ENCODE results near the gene ACRBP.

ACRBP gene
- total RNA-seq = 0.88 to 0.94 reads per million in 2 donors

- peak in 1 of 5 experiments; percentile 41 for DNase-seq
Observed at GRCh38 chr12:6647083-6647604, at the start of gene ACRBP. Gene ACRBP, minus strand, starts transcription at chr12:6647432. Its CDS starts 66 bp downstream, at chr12:6647366.

DNA sequence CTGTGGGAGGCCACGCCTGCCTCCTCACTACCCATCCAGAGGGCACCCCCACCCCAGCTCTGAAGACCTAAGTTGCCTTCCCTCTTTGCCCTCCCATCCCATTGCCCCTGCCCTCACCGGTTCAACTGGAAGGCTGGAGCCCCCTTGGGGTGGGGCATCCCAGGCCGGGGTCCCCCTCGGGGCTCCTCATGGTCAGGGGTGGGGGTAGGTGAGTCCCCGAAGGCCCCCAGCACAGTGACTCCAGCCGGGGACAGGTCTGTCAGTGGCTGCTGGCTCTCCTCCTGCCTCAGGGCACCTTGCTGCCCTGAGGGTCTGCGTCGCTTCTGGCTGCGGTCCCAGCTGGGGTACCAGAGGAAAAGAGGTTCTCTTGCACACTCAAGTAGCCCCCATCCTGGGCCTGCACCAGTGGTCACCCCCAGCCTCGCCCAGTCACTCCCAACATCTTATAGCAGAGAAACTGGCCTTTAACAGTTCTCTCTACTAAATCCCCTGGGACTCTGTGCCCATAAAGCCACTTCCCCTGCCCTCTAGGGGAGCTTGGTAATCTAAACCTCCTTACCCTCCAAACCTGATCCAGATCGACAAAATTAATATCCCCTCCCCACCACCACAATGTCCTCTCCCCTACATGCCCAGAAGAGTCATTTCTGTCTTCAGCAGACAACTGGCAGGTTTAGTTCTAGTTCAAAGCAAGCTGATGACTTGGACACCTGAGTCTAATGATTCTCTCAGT, 48.2 kb upstream of the ACRBP start:
- no peak for DNase-seq

GRCh38 chr12:6694701-6695100, 47.5 kb upstream of the ACRBP start:
- DNase-seq = no peak

DNA sequence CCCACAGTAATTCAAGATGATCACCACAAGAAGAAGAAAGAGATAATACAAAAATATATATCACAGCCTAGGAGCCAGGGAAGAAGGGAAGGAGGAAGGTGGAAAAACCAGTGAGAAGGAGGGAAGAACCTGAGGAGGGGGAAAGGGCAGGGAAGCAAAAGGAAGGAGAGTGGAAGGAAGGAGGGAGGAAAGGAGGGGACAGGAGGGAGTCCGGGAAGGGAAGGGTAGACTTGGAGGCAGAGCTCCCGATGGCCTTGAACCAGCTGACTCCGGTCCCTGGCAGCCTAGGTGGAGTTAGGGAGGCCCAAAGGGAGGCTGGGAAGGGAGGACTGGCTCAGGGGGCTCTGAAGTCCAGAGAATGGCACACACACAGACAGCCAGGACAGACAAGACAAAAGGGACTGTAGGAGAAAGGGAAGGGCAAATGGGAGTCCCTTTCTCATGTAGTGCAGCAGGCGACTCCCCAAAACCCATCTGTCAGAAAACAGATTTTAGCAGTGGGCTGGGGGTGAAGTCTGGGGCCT, 46.7 kb upstream of the ACRBP start:
- no peak for DNase-seq

- no peak for DNase-seq
Observed at GRCh38 chr12:6692888-6693287, 45.7 kb upstream of the ACRBP start.

DNA sequence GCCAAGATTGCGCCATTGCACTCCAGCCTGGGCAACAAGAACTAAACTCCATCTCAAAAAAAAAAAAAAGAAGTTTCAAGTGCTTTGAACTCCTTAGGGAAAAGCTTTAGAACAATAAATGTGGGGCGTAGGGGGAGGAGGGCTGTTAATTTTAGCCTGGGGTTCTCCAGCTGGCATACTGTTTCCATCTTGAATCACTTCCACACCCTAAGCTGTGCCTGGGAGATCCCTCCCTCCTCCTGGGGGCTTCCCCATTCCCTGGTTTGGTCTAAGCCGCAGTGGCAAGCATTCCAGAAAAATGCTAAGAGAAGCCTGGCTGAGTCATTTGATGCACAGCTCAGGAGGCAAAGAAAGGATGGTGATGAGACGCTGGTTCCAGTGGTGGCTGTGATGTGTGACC, 44.2 kb upstream of the ACRBP start:
- DNase-seq = no peak

GRCh38 chr12:6688999-6689882, 42.0 kb upstream of the ACRBP start, which contains the start of gene ZNF384:
Gene ZNF384, minus strand, starts transcription at chr12:6689375. Its CDS starts 9,855 bp downstream, at chr12:6679520.
- DNase-seq = peak; percentile 81 to 100 (median 93)

GRCh38 chr12:6688543-6688998, 41.3 kb upstream of the ACRBP start:
- peak in 3 of 5 experiments; percentile 15 to 77 (median 30) for DNase-seq

DNA sequence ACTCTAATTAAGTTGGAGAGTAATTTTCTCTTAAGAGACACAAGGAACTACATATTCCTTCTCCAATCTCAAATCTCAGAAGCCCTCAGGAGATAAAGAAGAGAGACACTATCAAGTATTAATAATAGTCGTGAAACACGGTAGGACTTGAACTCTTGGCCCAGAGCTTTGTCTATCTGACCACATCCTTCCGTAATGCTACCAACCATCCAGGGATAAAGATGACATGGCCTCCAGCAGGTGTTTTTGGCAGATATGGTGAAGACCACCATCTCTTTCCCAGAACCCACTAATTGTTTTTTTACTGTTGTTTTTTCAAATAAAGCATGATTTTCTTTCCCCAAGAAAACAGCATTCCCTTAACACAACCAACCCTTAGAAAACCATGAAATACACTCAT, 38.6 kb upstream of the ACRBP start:
- peak in 1 of 5 experiments; percentile 26 for DNase-seq

DNA sequence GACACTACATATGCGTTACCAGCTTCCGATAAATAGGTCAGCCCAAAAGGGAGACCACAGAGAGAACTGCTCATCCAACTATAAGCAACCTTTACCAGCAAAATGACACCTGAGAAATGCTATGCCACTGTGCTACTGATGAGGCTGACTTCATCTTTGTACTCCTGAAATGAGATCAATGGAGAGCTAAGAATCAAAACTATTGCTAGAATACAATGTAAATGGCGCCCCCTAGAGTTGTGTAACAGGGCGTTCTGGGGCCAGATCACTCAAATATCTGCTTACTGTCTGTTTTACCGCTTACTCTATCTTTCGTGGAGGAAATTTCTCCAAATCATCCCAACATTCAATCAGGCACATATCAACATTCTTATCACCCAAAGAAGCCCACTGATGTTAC, 37.4 kb upstream of the ACRBP start:
- DNase-seq = peak in 1 of 5 experiments; percentile 73

GRCh38 chr12:6676962-6677361, 29.7 kb upstream of the ACRBP start:
- no peak for DNase-seq

DNA sequence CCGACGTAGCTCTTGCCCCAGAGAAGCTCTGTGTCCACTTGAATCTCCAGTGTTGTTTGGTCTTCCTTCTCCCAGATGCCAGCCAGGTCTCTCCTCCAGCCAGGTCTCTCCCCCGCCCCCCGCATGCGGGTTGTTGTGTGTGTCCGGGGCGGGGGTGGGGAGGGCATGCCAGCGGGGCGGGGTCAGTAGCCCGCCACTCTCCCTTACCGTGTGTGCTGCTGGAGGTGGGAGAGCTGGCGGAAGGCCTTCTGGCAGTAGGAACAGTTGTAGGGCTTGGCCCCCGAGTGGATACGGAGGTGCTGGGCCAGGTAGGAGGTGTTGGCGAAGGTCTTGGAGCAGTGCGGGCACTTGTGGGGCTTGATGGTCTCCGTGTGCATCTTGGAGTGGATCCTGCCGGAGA, 24.9 kb upstream of the ACRBP start:
- no peak for DNase-seq

DNA sequence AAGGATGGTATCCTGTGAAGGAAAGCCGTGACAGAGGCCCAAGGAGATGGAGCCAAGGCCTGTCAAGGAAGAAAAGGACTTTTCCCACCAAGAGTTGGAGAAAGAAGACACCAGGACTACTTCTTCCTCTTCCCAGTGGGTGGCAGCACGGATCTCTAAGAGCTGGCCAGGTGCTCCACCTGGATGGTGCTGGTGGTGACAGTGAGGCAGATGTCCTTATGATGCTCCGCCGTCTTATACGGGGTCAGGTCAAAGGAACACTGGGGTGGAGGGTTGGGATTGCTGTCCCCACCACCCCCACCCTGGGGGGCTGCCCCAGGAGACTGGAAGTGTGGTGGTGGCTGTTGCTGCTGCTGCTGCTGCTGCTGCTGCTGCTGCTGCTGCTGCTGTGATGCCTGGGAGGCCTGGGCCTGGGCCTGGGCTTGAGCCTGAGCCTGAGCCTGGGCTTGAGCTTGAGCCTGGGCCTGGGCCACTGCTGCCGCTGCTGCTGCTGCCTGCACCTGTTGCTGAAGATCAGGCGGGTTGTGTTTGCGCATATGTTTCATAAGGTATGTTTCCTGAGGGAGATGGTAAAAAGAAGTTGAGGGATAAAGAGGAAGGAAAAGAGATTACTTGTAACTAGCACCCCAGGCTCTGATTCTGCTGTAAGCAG, 20.5 kb upstream of the ACRBP start:
- no peak for DNase-seq

GRCh38 chr12:6666211-6666610, 19.0 kb upstream of the ACRBP start:
- DNase-seq = no peak

DNA sequence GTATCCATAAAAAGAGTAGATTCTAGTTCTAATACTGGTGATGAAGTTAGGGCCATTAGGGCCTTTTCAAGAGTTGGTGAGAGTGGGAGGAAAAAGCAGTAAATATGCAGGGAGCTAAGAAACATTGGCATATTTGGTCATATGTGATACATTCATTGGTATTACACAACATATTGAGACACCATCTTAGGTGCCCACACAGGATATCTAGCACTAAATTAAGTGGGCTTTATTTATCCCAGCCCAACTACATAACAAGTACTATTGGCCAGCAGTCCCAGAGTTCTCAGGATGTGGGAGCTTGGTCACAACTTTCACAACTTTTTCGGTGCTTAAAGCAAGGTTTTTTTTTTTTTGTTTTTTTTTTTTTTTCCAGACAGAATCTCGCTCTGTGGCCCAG, 17.7 kb upstream of the ACRBP start:
- no peak for DNase-seq

- peak; percentile 77 to 100 (median 94) for DNase-seq
Observed at GRCh38 chr12:6662906-6663742, 15.9 kb upstream of the ACRBP start, which contains the start of gene ING4. Gene ING4, minus strand, starts transcription at chr12:6663119. Its CDS starts 18 bp downstream, at chr12:6663101.

DNA sequence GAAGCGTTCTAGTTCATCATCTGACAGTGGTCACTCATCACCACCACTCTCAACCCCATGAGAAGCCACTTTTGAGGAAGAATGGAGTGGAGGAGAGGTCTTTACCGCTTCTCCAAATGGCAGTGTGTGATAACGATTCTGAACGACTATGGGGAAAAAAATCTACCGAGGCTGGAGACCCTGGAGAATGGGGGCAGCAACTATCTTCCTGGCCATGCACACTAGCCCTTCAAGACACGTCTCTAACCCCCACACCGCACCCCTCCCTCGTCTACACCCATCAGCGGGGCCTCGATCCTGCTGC, 15.3 kb upstream of the ACRBP start:
- DNase-seq = no peak

GRCh38 chr12:6653987-6654386, 6.8 kb upstream of the ACRBP start:
- DNase-seq = no peak

DNA sequence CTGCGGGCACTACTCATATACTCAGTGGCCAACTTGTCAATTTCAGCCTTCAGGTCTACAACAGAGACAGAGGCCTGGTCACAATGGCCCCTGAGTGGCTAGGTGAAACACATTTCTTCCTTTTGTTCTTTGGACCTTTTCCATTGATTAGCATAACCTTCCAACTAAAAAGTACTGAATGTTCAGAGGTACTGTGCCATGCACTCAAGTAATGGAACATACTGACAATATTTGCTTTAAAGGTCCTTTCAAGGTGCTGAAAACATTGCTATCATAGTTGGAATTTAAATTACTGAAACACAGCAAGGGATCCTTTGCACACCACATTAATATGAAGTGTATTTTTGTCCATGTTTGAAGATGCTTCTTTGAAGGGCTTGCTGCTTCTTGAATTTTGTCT, 6.1 kb upstream of the ACRBP start:
- no peak for DNase-seq

GRCh38 chr12:6652391-6652790, 5.2 kb upstream of the ACRBP start:
- DNase-seq = no peak

GRCh38 chr12:6650832-6651231, 3.6 kb upstream of the ACRBP start:
- no peak for DNase-seq

All from T-helper 2 cell (primary cell).